GM12878 (cell line): ENCODE results near the gene MB21D2. TPM values are rescaled to one million over a fixed set of nuclear protein-coding genes. Genes with fewer than 3 reads are reported as not detected.

Experiments used
- ATAC-seq: fragments of 200-7000 bp; cut with Tn5 transposase; 3 replicates; pipeline ENCODE4 v1.9.1; 2020; ENCODE audit warnings: mild to moderate bottlenecking, moderate library complexity
- BruUV-seq: library from RNA; stranded (reverse); fragments of 400-500 nt; replicated peaks from 2 replicates; lab custom pipeline; 2021; lab: Mats Ljungman, UMichigan
- CTCF ChIA-PET: fragments of 300-600 bp; sonication (Branson Sonifier 250); formaldehyde crosslinking; extraction: SDS; loops from one replicate; lab custom pipeline; 2021; ENCODE audit warnings: inconsistent platforms; lab: Yijun Ruan, JAX
- POLR2A ChIA-PET: fragments of 350-600 bp; formaldehyde crosslinking; extraction: SDS; loops from one replicate; lab custom pipeline; 2021; ENCODE audit warnings: inconsistent platforms; lab: Charles Lee
- RAD21 ChIA-PET: fragments of 300-600 bp; sonication (Branson Sonifier 250); formaldehyde crosslinking; loops from one replicate; lab custom pipeline; 2023; ENCODE audit warnings: antibody characterized with exemption; ENCODE audit not compliant: unreplicated experiment; lab: Charles Lee
- SMC1A ChIA-PET: fragments of 300-600 bp; sonication (Branson Sonifier 250); formaldehyde crosslinking; loops from one replicate; lab custom pipeline; 2023; ENCODE audit not compliant: unreplicated experiment, uncharacterized antibody; lab: Charles Lee
- DNase-seq: peaks from one replicate; pipeline ENCODE4 v3.0.0-alpha.2; 2011; ENCODE audit warnings: low read depth, low spot score
- FAIRE-seq: peaks from 3 replicates; lab custom pipeline; 2011; peaks lifted over from hg19 to GRCh38; lab: Jason Lieb, UNC
- H2AFZ ChIP-seq: 2 replicates; pipeline ENCODE4 v1.6.0; 2011; ENCODE audit warnings: low read depth, low read length, control low read depth; ENCODE audit not compliant: control insufficient read depth
- H3K27ac ChIP-seq: 2 replicates; pipeline ENCODE4 v1.5.1; 2011; ENCODE audit warnings: control low read depth; ENCODE audit not compliant: control insufficient read depth, insufficient read depth
- H3K27me3 ChIP-seq, 2 experiments: replicated peaks in 1 of 2; 2 replicates each; pipeline versions ENCODE4 v1.6.0 to v1.6.1; 2011; ENCODE audit warnings: low read length in 1 of 2; ENCODE audit not compliant: control insufficient read depth in 2 of 2, insufficient read depth in 2 of 2
- H3K36me3 ChIP-seq, 2 experiments: 2 replicates each; pipeline ENCODE4 v1.5.1; 2011; ENCODE audit warnings: low read length in 1 of 2; ENCODE audit not compliant: control insufficient read depth in 2 of 2, insufficient read depth in 2 of 2
- H3K4me1 ChIP-seq: 2 replicates; pipeline ENCODE4 v1.6.1; 2011; ENCODE audit warnings: mild to moderate bottlenecking, low read length, moderate library complexity, mixed read lengths; ENCODE audit not compliant: control insufficient read depth, insufficient read depth
- H3K4me2 ChIP-seq: 2 replicates; pipeline ENCODE4 v1.6.0; 2011; ENCODE audit warnings: control low read depth; ENCODE audit not compliant: control insufficient read depth, insufficient read depth
- H3K4me3 ChIP-seq: fragments of 200-600 bp; sonication (generic); 2 replicates; pipeline ENCODE4 v1.5.1; 2016
- H3K79me2 ChIP-seq: 2 replicates; pipeline ENCODE4 v1.6.0; 2011; ENCODE audit warnings: low read length; ENCODE audit not compliant: control insufficient read depth, insufficient read depth
- H3K9ac ChIP-seq: 2 replicates; pipeline ENCODE4 v1.8.0; 2011; ENCODE audit warnings: low read length, control low read depth, mixed read lengths; ENCODE audit not compliant: control insufficient read depth, insufficient read depth
- H3K9me3 ChIP-seq: replicated peaks from 3 replicates; pipeline ENCODE4 v1.5.1; 2011; ENCODE audit warnings: mild to moderate bottlenecking, low read length; ENCODE audit not compliant: control insufficient read depth, insufficient read depth
- H4K20me1 ChIP-seq: 2 replicates; pipeline ENCODE4 v1.6.0; 2011; ENCODE audit not compliant: control insufficient read depth, insufficient read depth
- CEBPZ ChIP-seq: fragments of 150-350 bp; IDR thresholded peaks from 2 replicates; pipeline ENCODE4 v1.6.1; 2016; ENCODE audit warnings: low read depth, low read length
- CREB1 ChIP-seq: IDR thresholded peaks from 2 replicates; pipeline ENCODE4 v1.6.1; 2012; ENCODE audit warnings: low read depth, mild to moderate bottlenecking, inconsistent platforms
- KAT2A ChIP-seq: conservative IDR thresholded peaks from 2 replicates; pipeline ENCODE4 v1.6.1; 2011; ENCODE audit warnings: low read depth, low read length; ENCODE audit not compliant: control insufficient read depth
- NR2C2 ChIP-seq: IDR thresholded peaks from 2 replicates; pipeline ENCODE4 v1.6.1; 2011; ENCODE audit warnings: borderline replicate concordance, low read depth; ENCODE audit not compliant: control insufficient read depth, insufficient read length
- RAD21 ChIP-seq: IDR thresholded peaks from 2 replicates; pipeline ENCODE4 v1.6.1; 2011; ENCODE audit warnings: mild to moderate bottlenecking, low read depth, low read length, moderate library complexity; ENCODE audit not compliant: insufficient read depth
- RUNX3 ChIP-seq: IDR thresholded peaks from 2 replicates; pipeline ENCODE4 v1.6.1; 2012; ENCODE audit warnings: low read length, inconsistent platforms
- TBL1XR1 ChIP-seq: IDR thresholded peaks from 2 replicates; pipeline ENCODE4 v1.6.1; 2012; ENCODE audit warnings: low read depth, low read length, improper control_type of control experiment
- ZBTB33 ChIP-seq: fragments of 450-650 bp; IDR thresholded peaks from 2 replicates; pipeline ENCODE4 v1.6.1; 2017; ENCODE audit warnings: mild to moderate bottlenecking
- ZNF207 ChIP-seq: fragments of 450-650 bp; IDR thresholded peaks from 2 replicates; pipeline ENCODE4 v1.6.1; 2014; ENCODE audit warnings: antibody characterized with exemption, mild to moderate bottlenecking, borderline replicate concordance
- WGBS: methylation state at CpG from one replicate; pipeline ENCODE4 v1.1.6; 2016; ENCODE audit warnings: low lambda C conversion rate; ENCODE audit not compliant: insufficient replicate concordance, insufficient coverage; ENCODE audit errors: missing lambda C conversion rate; 5-methylcytosine and 5-hydroxymethylcytosine counted together
- in situ Hi-C: fragments of 300-500 bp; cut with MboI; formaldehyde crosslinking; loops from 9 replicates; pipeline ENCODE4 v1.14.3; 2018; ENCODE audit warnings: mixed read lengths
- intact Hi-C: fragments of 100-400 bp; cut with micrococcal nuclease; formaldehyde crosslinking; loops from one replicate; pipeline ENCODE4 v1.14.2; 2022; ENCODE audit not compliant: unreplicated experiment
- polyA plus RNA-seq, 11 experiments: library from polyadenylated mRNA; depleted of rRNA in 4 of 11; unstranded in 6 of 11; stranded (reverse) in 5 of 11; fragments of >200 nt; fragmentation: Nextera tagmentation in 4 of 11; fragmentation: Illumina TruSeq in 1 of 11; extraction: Ambion mirVana in 4 of 11; extraction: Trizol in 1 of 11; gene quantifications; 1 replicate in 1 of 11; 2 replicates in 10 of 11; pipeline versions ENCODE4 v1.2.1 to v1.2.3, GENCODE V29; 2011 to 2016; ENCODE audit warnings: inconsistent platforms in 2 of 11, missing spikeins in 2 of 11, low read depth in 1 of 11
- total RNA-seq, 4 experiments: library from RNA; depleted of rRNA in 3 of 4; stranded (reverse); fragments of >200 nt in 3 of 4; fragmentation: Illumina TruSeq in 1 of 4; extraction: Trizol in 1 of 4; gene quantifications; 2 replicates each; pipeline versions ENCODE4 v1.2.1 to v1.2.3, GENCODE V29; 2013 to 2021

The MB21D2 gene
- total and polyA plus RNA-seq, 10 of the 15 experiments (the other 5 are each of a cell fraction or from before 2014, with no cell fraction given), result 7.9 to 21.2 (median 15.3) TPM

GRCh38 chr3:192844836-192845525 lies 72.7 kb downstream of the MB21D2 start:
- RAD21 ChIA-PET, result interaction anchor here (0.7 to 6.2 kb wide), 9 partner anchors 9 to 73 kb away, joined by 3 to 71 read pairs (median 8); partner anchors contain the start of gene MB21D2

GRCh38 chr3:192844486-192844765 lies 73.2 kb downstream of the MB21D2 start:
- DNase-seq (no peak), ATAC-seq (no peak), FAIRE-seq (no peak)
- ChIA-PET CTCF (interaction anchor here (1.0 to 2.5 kb wide), 6 partner anchors 9 to 197 kb away, joined by 3 to 13 read pairs (median 10); no protein-coding TSS in a partner anchor), RAD21 (interaction anchor here (0.8 to 6.2 kb wide), 8 partner anchors 9 to 74 kb away, joined by 3 to 71 read pairs (median 8); partner anchors contain the start of gene MB21D2), POLR2A (interaction anchor here (0.6 to 6.5 kb wide), 7 partner anchors 9 to 72 kb away, joined by 3 to 28 read pairs (median 4); no protein-coding TSS in a partner anchor), SMC1A (interaction anchor here (0.7 to 20.8 kb wide), 16 partner anchors 8 to 72 kb away, joined by 3 to 283 read pairs (median 6); partner anchors contain the start of gene MB21D2)
- H3K36me3 ChIP-seq, result no peaks in the 10 kb centered on the region
- H4K20me1 ChIP-seq, result no peaks in the 10 kb centered on the region
- H3K27me3 ChIP-seq, result no peaks in the 10 kb centered on the region
- H3K79me2 ChIP-seq, result peaks cover 63% of the 10 kb centered on the region
- H3K4me2 ChIP-seq, result no peak overlapping the region
- no peak overlapping the region for H3K4me3 ChIP-seq
- no TSS peak for BruUV-seq
- H3K9me3 ChIP-seq, result no peaks in the 10 kb centered on the region
- in situ Hi-C loops, result no loop called here
- peak overlapping the region; percentile 50 for H3K27ac ChIP-seq
- 100% methylated on average over 2 of the region's 2 CpGs for WGBS
- peaks cover 52% of the 10 kb centered on the region for H3K4me1 ChIP-seq
- no peak overlapping the region for H3K9ac ChIP-seq
- no peak overlapping the region for H2AFZ ChIP-seq
- intact Hi-C loops, result no loop called here
- TF ChIP-seq ZBTB33 (no peak), ZNF207 (no peak), RAD21 (no peak), TBL1XR1 (no peak), NR2C2 (no peak), CEBPZ (no peak)

More at GRCh38 chr3:192844836-192845525, 72.7 kb downstream of the MB21D2 start:
- Histone ChIP-seq H3K4me1 (peaks cover 51% of the 10 kb centered on the region), H3K36me3 (no peaks in the 10 kb centered on the region), H4K20me1 (no peaks in the 10 kb centered on the region), H3K27me3 (no peaks in the 10 kb centered on the region), H3K9me3 (no peaks in the 10 kb centered on the region), H3K79me2 (peaks cover 59% of the 10 kb centered on the region), H3K4me3 (no peak overlapping the region), H2AFZ (no peak overlapping the region), H3K4me2 (peak overlapping the region; percentile 46), H3K27ac (peak overlapping the region; percentile 61), H3K9ac (no peak overlapping the region)
- intact Hi-C loops, result no loop called here
- in situ Hi-C loops, result no loop called here
- ChIA-PET SMC1A (interaction anchor here (0.7 to 20.8 kb wide), 14 partner anchors 8 to 71 kb away, joined by 3 to 283 read pairs (median 6); partner anchors contain the start of gene MB21D2), CTCF (interaction anchor here (0.6 to 2.5 kb wide), 7 partner anchors 10 to 197 kb away, joined by 3 to 13 read pairs (median 10); no protein-coding TSS in a partner anchor), POLR2A (interaction anchor here (0.6 to 6.5 kb wide), 5 partner anchors 9 to 69 kb away, joined by 3 to 28 read pairs (median 4); no protein-coding TSS in a partner anchor)
- DNase-seq, result no peak
- WGBS, result 86% methylated on average over 9 of the region's 9 CpGs
- FAIRE-seq, result no peak
- no TSS peak for BruUV-seq
- TF ChIP-seq RUNX3 (peak; percentile 17; the same call in 1 of the 2 replicates), KAT2A (no peak), CREB1 (no peak)
- ATAC-seq, result no peak
